Cardiac muscle cell (in vitro differentiated cells and primary cell): ENCODE measurements around the gene VASH2. TPM values are rescaled to one million over a fixed set of nuclear protein-coding genes. Genes with fewer than 3 reads are reported as not detected.

Source experiments
- DNase-seq, 2 donors: peaks; one replicate each; pipeline versions ENCODE4 v3.0.0 to v3.0.0-alpha.2; 2010 to 2017; ENCODE audit warnings: low read depth in 1 of 2, low spot score in 1 of 2
- H3K27ac ChIP-seq: fragments of 200-600 bp; sonication (generic); 2 replicates; pipeline ENCODE4 v1.5.1; 2016
- H3K27me3 ChIP-seq: fragments of 200-600 bp; sonication (generic); 2 replicates; pipeline ENCODE4 v1.6.0; 2016; ENCODE audit warnings: control low read depth
- H3K36me3 ChIP-seq: fragments of 200-600 bp; sonication (generic); 2 replicates; pipeline ENCODE4 v1.5.1; 2016; ENCODE audit warnings: control low read depth
- H3K4me1 ChIP-seq: fragments of 200-600 bp; sonication (generic); 2 replicates; pipeline ENCODE4 v1.8.1; 2017; ENCODE audit warnings: low read depth, mild to moderate bottlenecking, mixed run types
- H3K4me3 ChIP-seq: fragments of 200-600 bp; sonication (generic); 2 replicates; pipeline ENCODE4 v1.5.1; 2016; ENCODE audit warnings: mild to moderate bottlenecking
- H3K9me3 ChIP-seq: fragments of 200-600 bp; sonication (generic); 2 replicates; pipeline ENCODE4 v1.5.1; 2017; ENCODE audit warnings: low read depth, mild to moderate bottlenecking, control low read depth
- polyA plus RNA-seq: library from polyadenylated mRNA; unstranded; fragments of >200 nt; fragmentation: Nextera tagmentation; extraction: Ambion mirVana; gene quantifications from 2 replicates; pipeline ENCODE4 v1.2.1, GENCODE V29; 2016
- total RNA-seq: library from RNA; depleted of rRNA; stranded (reverse); fragments of >200 nt; gene quantifications from 2 replicates; pipeline ENCODE4 v1.2.3, GENCODE V29; 2016
- TF ChIP-seq, protein P1 (sequence below): IDR thresholded peaks from 2 replicates; pipeline ENCODE4 v1.5.1; 2012; ENCODE audit warnings: low read depth, mild to moderate bottlenecking, low read length

Gene VASH2
- total and polyA plus RNA-seq, 2 experiments from 2014 or later, result 3.4 to 5.8 TPM

DNA sequence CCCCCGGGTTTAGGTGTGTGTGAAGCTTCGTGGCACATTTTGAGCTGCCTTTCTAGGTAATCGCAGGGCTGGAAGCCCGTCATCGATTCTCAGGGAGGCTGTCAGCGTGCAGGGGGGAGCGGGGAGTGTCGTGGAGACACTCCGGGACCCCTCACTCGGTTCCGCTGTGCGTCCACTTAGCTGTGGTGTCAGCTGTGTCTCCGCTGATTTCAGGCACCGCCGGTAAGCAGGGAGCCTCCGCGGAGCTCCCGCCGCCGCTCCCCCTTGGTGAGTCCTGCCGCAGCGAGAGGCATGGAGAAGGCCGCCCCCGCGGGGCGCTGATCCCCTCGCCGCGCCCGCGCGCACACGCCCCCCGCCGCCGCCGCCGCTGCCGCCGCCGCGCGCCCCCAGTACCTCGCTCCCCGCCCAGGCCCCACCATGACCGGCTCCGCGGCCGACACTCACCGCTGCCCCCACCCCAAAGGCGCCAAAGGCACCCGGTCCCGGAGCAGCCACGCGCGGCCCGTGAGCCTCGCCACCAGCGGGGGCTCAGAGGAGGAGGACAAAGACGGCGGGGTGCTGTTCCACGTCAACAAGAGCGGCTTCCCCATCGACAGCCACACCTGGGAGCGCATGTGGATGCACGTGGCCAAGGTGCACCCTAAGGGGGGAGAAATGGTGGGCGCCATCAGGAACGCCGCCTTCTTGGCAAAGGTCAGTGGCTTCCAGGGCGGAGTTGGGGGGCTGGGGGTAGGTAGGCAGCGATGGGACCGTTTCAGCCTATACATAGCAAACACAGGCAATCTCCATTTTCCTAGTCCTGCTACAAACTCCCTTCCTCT is 995 bp downstream of the VASH2 start:
- Histone ChIP-seq H3K27me3 (peaks cover 9% of the 10 kb centered on the region), H3K36me3 (no peaks in the 10 kb centered on the region), H3K4me3 (peak overlapping the region; percentile 52), H3K4me1 (no peaks in the 10 kb centered on the region), H3K27ac (no peak overlapping the region), H3K9me3 (no peaks in the 10 kb centered on the region)
- DNase-seq, result peak in 1 of 2 donors; percentile 37
- TF ChIP-seq, protein P1, sequence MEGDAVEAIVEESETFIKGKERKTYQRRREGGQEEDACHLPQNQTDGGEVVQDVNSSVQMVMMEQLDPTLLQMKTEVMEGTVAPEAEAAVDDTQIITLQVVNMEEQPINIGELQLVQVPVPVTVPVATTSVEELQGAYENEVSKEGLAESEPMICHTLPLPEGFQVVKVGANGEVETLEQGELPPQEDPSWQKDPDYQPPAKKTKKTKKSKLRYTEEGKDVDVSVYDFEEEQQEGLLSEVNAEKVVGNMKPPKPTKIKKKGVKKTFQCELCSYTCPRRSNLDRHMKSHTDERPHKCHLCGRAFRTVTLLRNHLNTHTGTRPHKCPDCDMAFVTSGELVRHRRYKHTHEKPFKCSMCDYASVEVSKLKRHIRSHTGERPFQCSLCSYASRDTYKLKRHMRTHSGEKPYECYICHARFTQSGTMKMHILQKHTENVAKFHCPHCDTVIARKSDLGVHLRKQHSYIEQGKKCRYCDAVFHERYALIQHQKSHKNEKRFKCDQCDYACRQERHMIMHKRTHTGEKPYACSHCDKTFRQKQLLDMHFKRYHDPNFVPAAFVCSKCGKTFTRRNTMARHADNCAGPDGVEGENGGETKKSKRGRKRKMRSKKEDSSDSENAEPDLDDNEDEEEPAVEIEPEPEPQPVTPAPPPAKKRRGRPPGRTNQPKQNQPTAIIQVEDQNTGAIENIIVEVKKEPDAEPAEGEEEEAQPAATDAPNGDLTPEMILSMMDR, result no peak

DNA sequence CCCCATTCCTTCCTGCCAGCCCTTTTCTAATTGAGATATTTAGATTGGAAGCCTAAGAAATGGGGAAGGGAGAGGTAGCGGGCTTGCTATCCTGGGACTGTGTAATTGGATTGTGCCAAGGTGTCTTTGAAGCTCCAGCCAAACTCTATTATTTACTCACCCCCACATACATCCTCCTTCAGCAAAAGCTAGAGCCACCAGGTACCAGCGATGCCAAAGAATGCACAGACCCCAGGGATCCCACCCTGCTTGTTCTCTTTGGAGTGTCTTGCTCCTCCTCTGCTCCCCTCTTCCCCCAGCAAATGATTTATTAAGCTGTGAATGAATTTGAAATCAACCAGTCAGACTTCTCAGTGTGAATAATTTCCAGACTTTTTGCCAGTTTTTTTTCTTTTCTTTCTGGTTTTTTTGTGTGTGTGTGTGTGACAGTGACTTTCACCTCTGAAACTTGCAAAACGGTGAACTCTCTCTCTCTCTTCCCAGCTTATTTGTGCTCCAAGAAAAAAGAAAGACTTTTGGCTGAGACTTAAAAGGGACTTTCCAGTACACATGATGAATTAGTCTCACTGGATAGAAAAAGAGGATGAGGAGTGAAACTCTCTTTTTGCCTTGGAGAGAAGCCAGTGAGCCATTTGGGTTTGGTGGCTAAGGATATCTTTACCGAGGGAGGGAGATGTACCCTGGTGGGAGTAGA is 1.8 kb downstream of the VASH2 start:
- no peaks in the 10 kb centered on the region for H3K4me1 ChIP-seq
- H3K36me3 ChIP-seq, result no peaks in the 10 kb centered on the region
- H3K9me3 ChIP-seq, result no peaks in the 10 kb centered on the region
- H3K27me3 ChIP-seq, result peaks cover 9% of the 10 kb centered on the region
- no peak overlapping the region for H3K27ac ChIP-seq
- no peak overlapping the region for H3K4me3 ChIP-seq
- no peak for DNase-seq
- TF ChIP-seq, protein P1, result no peak

DNA sequence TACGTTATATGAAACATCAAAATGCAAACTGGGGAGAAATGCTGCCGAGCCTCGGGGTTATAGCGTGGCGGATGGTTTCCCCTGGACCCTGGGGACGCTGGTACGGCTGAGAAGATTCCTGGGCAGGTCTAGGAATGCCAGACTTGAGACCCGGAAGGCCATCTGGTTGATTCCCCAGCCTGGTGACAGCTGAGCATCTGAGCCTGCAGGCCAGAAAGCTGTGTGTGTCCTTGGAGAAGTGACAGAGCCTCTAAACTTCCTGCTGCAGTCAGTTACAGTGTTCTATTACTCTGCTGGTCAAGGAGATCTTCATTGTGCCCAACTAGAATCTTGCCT is 2.3 kb downstream of the VASH2 start:
- DNase-seq, result no peak
- Histone ChIP-seq H3K4me3 (no peak overlapping the region), H3K27ac (no peak overlapping the region), H3K9me3 (no peaks in the 10 kb centered on the region), H3K36me3 (no peaks in the 10 kb centered on the region), H3K27me3 (peaks cover 9% of the 10 kb centered on the region), H3K4me1 (no peaks in the 10 kb centered on the region)
- TF ChIP-seq, protein P1, result no peak

DNA sequence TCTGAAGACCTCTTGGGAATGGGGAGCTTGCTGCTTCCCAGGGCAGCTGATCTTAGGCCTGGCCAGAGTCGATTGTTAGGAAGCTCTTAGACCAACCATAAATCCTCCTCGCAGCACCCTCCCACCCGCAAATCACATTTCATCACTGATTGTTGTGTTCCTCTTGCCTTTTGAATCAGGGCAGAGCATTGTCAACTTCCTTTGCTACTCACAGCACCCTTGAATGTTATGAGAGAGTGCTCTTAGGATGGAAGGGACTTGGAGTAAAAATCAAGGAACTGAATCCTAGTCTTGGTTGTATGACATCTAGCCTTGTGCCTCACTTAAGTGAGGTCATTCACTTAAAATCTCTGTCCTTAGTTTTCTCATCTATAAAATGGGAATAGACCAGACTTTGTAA is 3.0 kb downstream of the VASH2 start:
- no peaks in the 10 kb centered on the region for H3K4me1 ChIP-seq
- no peaks in the 10 kb centered on the region for H3K36me3 ChIP-seq
- H3K9me3 ChIP-seq, result no peaks in the 10 kb centered on the region
- DNase-seq, result no peak
- H3K27ac ChIP-seq, result no peak overlapping the region
- H3K4me3 ChIP-seq, result no peak overlapping the region
- TF ChIP-seq, protein P1, result no peak
- H3K27me3 ChIP-seq, result peaks cover 9% of the 10 kb centered on the region

GRCh38 chr1:212954514-212954913 is 4.2 kb downstream of the VASH2 start:
- TF ChIP-seq, protein P1, result no peak
- H3K4me3 ChIP-seq, result no peak overlapping the region
- no peaks in the 10 kb centered on the region for H3K9me3 ChIP-seq
- peaks cover 9% of the 10 kb centered on the region for H3K27me3 ChIP-seq
- H3K27ac ChIP-seq, result no peak overlapping the region
- H3K36me3 ChIP-seq, result no peaks in the 10 kb centered on the region
- H3K4me1 ChIP-seq, result no peaks in the 10 kb centered on the region
- no peak for DNase-seq
